AG09309 (cell line): ENCODE data around the gene FAM50A.
A peak's percentile ranks its signal among the peaks of the same experiment; 100 is the strongest.

Experiments
- DNase-seq: peaks from one replicate; pipeline ENCODE4 v3.0.0-alpha.2; 2010; ENCODE audit warnings: low read depth
- H3K4me3 ChIP-seq: 2 replicates; pipeline ENCODE4 v1.5.1; 2011; ENCODE audit warnings: mild to moderate bottlenecking, low read depth, low read length, moderate library complexity; ENCODE audit not compliant: control insufficient read depth
- CTCF ChIP-seq: IDR thresholded peaks from 2 replicates; pipeline ENCODE4 v1.5.1; 2011; ENCODE audit warnings: mild to moderate bottlenecking, low read depth, low read length, inconsistent platforms; ENCODE audit not compliant: insufficient read depth, control insufficient read depth; ENCODE audit errors: missing control alignments

Gene FAM50A

GRCh38 chrX:154473683-154474082 lies 29.7 kb downstream of the FAM50A start:
- no peak for TF ChIP-seq CTCF
- DNase-seq: no peak
- no peak overlapping the region for H3K4me3 ChIP-seq

- no peak for TF ChIP-seq CTCF
- no peak overlapping the region for H3K4me3 ChIP-seq
- no peak for DNase-seq
Observed at GRCh38 chrX:154476821-154477220, 32.9 kb downstream of the FAM50A start.

- no peak for TF ChIP-seq CTCF
- no peak for DNase-seq
Observed at GRCh38 chrX:154477891-154478477, 34.0 kb downstream of the FAM50A start.

GRCh38 chrX:154478728-154479622 lies 35.0 kb downstream of the FAM50A start, which contains the start of gene LAGE3:
LAGE3 (minus strand) TSS chrX:154479281; CDS start chrX:154478915, 366 bp downstream.
- TF ChIP-seq CTCF: no peak
- peak within 1 kb of the TSS; percentile 38 for H3K4me3 ChIP-seq
- peak; percentile 40 for DNase-seq

More at GRCh38 chrX:154477891-154478477, 34.0 kb downstream of the FAM50A start:
- peak overlapping the region; percentile 38 for H3K4me3 ChIP-seq

- H3K4me3 ChIP-seq: no peak overlapping the region
- TF ChIP-seq CTCF: no peak
- no peak for DNase-seq
Observed at GRCh38 chrX:154481195-154481594, 37.3 kb downstream of the FAM50A start.

- DNase-seq: no peak
- no peak overlapping the region for H3K4me3 ChIP-seq
- TF ChIP-seq CTCF: no peak
Observed at GRCh38 chrX:154481911-154482601, 38.1 kb downstream of the FAM50A start.
